ENCODE measurements around the gene GYPA.
"Not testable (repeated sequence)": the region's sequence is repeated elsewhere in the genome, so short reads cannot be mapped to it uniquely, and the experiment has no call there.

GYPA gene

GRCh38 chr4:144140594-144141295 is at the start of gene GYPA:
Gene GYPA, minus strand, starts transcription at chr4:144140718. Its CDS starts 83 bp downstream, at chr4:144140635.
- not testable (repeated sequence) for H3K4me1 Mint-ChIP-seq (ENCODE audit: low read depth); H3K4me3 Mint-ChIP-seq; H3K27ac Mint-ChIP-seq; H3K36me3 Mint-ChIP-seq (ENCODE audit: low read depth); H3K27me3 Mint-ChIP-seq; H3K9me3 Mint-ChIP-seq

GRCh38 chr4:144190009-144190408 is 49.5 kb upstream of the GYPA start:
- no peaks in the 10 kb centered on the region for H3K9me3 Mint-ChIP-seq

DNA sequence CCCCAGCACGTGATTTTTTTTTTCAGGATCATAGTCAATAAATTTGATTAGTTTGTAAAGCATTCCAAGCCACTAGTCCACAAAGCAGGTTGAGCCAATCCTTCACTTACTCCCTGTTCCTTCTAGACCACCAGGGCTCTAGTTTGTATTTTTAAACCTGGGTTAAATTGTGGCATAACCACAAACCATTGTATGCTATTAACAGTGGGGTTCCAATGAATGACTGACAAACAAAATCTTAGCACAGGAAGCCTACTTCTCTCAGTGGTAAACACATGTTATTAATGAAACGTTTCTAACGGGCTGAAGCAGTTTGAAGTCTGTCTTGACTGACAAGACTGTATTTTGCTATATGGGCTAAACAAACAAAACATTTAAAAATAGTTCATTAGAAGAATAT is 48.6 kb upstream of the GYPA start:
- Mint-ChIP-seq H3K27ac (no peak overlapping the region), H3K9me3 (no peaks in the 10 kb centered on the region), H3K4me1 (ENCODE audit: low read depth) (no peaks in the 10 kb centered on the region), H3K4me3 (no peak overlapping the region), H3K27me3 (peaks cover 6% of the 10 kb centered on the region), H3K36me3 (ENCODE audit: low read depth) (no peaks in the 10 kb centered on the region)

More at GRCh38 chr4:144190009-144190408, 49.5 kb upstream of the GYPA start:
- H3K4me1 Mint-ChIP-seq (ENCODE audit: low read depth): no peaks in the 10 kb centered on the region
- H3K27me3 Mint-ChIP-seq: peaks cover 4% of the 10 kb centered on the region
- H3K4me3 Mint-ChIP-seq: no peak overlapping the region
- no peak overlapping the region for H3K27ac Mint-ChIP-seq
- H3K36me3 Mint-ChIP-seq (ENCODE audit: low read depth): no peaks in the 10 kb centered on the region

DNA sequence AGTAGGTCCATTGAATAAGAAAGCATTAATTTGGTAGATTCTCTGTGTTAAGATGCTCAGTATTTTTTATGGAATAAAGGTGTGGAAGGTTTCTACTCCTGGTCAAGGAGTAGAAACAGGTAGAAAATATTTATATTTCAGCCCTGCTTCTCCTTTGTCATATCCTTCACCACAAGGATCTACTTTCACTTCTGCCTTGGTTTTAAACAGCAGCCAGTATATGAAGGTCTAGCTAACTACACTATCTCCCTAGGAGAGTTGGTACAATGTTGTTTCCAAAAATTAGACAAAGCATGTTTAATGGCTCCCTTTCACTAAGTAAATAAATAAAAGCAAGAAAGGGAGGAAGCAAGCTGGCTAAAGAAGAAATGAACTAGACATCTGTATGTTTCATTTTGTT is 44.6 kb upstream of the GYPA start:
- Mint-ChIP-seq H3K27ac (no peak overlapping the region), H3K4me3 (no peak overlapping the region), H3K9me3 (no peaks in the 10 kb centered on the region), H3K27me3 (peaks cover 8% of the 10 kb centered on the region), H3K4me1 (ENCODE audit: low read depth) (peaks cover 6% of the 10 kb centered on the region), H3K36me3 (ENCODE audit: low read depth) (no peaks in the 10 kb centered on the region)

DNA sequence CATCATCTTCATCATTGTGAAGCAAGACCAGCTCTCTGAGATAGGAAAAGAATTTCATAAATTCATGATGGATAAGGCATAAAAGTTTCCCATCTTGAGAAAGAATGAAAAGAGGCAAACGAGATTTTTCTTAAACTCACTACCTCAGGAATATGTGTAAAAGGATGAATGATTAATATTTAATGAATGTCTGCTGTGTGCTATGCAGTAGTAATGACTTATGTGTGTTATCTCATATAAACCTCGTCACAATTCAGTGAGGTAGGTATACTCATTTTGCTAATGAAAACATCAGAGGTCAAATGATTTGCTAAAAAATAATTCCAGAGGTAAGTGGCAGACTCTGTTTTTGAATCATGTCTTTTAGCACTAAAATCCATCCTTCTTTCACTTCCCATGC is 42.6 kb upstream of the GYPA start:
- H3K4me3 Mint-ChIP-seq: no peak overlapping the region
- no peaks in the 10 kb centered on the region for H3K36me3 Mint-ChIP-seq (ENCODE audit: low read depth)
- no peaks in the 10 kb centered on the region for H3K9me3 Mint-ChIP-seq
- H3K27me3 Mint-ChIP-seq: peaks cover 8% of the 10 kb centered on the region
- H3K4me1 Mint-ChIP-seq (ENCODE audit: low read depth): peaks cover 11% of the 10 kb centered on the region
- no peak overlapping the region for H3K27ac Mint-ChIP-seq

- H3K9me3 Mint-ChIP-seq: no peaks in the 10 kb centered on the region
- H3K4me3 Mint-ChIP-seq: no peak overlapping the region
- peaks cover 11% of the 10 kb centered on the region for H3K4me1 Mint-ChIP-seq (ENCODE audit: low read depth)
- H3K27ac Mint-ChIP-seq: no peak overlapping the region
- peaks cover 8% of the 10 kb centered on the region for H3K27me3 Mint-ChIP-seq
- H3K36me3 Mint-ChIP-seq (ENCODE audit: low read depth): no peaks in the 10 kb centered on the region
Measured at GRCh38 chr4:144181391-144181790, 40.9 kb upstream of the GYPA start.

- Mint-ChIP-seq H3K4me1 (ENCODE audit: low read depth) (peaks cover 18% of the 10 kb centered on the region), H3K36me3 (ENCODE audit: low read depth) (no peaks in the 10 kb centered on the region), H3K27ac (no peak overlapping the region), H3K9me3 (no peaks in the 10 kb centered on the region), H3K4me3 (no peak overlapping the region), H3K27me3 (peaks cover 7% of the 10 kb centered on the region)
Measured at GRCh38 chr4:144179152-144179739, 38.7 kb upstream of the GYPA start.

DNA sequence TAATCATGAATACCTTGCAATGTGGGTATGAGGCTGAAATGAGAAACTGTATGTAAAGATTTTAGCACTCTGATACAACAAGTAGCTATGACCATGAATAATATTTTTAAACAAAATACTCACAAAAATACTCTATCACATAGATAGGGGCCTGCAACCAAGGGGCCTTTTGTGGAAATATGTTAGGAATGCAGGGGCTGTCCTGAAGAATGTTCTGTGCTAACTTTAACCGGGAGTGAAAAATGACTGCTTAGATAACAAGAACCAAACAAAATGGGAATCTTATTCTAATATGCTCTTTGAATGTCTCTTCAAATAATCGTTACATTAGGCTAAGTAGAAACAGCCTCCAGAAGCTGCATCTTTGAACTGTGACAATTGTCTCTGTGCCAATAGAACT is 37.9 kb upstream of the GYPA start:
- Mint-ChIP-seq H3K27ac (no peak overlapping the region), H3K9me3 (no peaks in the 10 kb centered on the region), H3K27me3 (peaks cover 4% of the 10 kb centered on the region), H3K4me3 (no peak overlapping the region), H3K4me1 (ENCODE audit: low read depth) (peaks cover 18% of the 10 kb centered on the region), H3K36me3 (ENCODE audit: low read depth) (no peaks in the 10 kb centered on the region)

DNA sequence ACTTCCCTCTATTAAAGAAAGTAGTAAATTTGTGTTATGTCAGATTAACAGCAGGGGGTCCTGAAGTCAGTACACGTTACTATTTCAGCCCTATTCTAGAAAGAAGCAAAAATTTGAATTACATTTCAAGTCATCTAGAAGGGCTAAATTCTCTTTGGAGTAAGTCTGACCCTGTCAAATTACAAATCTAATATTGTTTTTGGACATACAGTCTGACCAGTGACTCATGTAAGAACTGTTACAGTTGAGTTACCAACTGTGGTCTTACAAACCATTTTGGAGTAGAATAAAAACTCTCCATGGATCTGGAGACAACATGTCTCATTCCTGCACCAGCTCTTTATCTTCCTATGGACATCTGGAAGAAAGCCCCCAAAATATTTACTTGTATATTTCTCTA is 36.0 kb upstream of the GYPA start:
- Mint-ChIP-seq H3K27ac (no peak overlapping the region), H3K4me1 (ENCODE audit: low read depth) (peaks cover 15% of the 10 kb centered on the region), H3K9me3 (no peaks in the 10 kb centered on the region), H3K27me3 (no peaks in the 10 kb centered on the region), H3K4me3 (no peak overlapping the region), H3K36me3 (ENCODE audit: low read depth) (no peaks in the 10 kb centered on the region)

- H3K27me3 Mint-ChIP-seq: peaks cover 8% of the 10 kb centered on the region
- H3K4me3 Mint-ChIP-seq: no peak overlapping the region
- H3K4me1 Mint-ChIP-seq (ENCODE audit: low read depth): peaks cover 12% of the 10 kb centered on the region
- H3K9me3 Mint-ChIP-seq: no peaks in the 10 kb centered on the region
- no peaks in the 10 kb centered on the region for H3K36me3 Mint-ChIP-seq (ENCODE audit: low read depth)
- H3K27ac Mint-ChIP-seq: no peak overlapping the region
Measured at GRCh38 chr4:144174401-144175067, 34.0 kb upstream of the GYPA start.

GRCh38 chr4:144171697-144172096 is 31.2 kb upstream of the GYPA start:
- Mint-ChIP-seq H3K9me3 (no peaks in the 10 kb centered on the region), H3K27ac (no peak overlapping the region), H3K4me3 (no peak overlapping the region), H3K4me1 (ENCODE audit: low read depth) (peaks cover 7% of the 10 kb centered on the region), H3K36me3 (ENCODE audit: low read depth) (no peaks in the 10 kb centered on the region), H3K27me3 (peaks cover 14% of the 10 kb centered on the region)

DNA sequence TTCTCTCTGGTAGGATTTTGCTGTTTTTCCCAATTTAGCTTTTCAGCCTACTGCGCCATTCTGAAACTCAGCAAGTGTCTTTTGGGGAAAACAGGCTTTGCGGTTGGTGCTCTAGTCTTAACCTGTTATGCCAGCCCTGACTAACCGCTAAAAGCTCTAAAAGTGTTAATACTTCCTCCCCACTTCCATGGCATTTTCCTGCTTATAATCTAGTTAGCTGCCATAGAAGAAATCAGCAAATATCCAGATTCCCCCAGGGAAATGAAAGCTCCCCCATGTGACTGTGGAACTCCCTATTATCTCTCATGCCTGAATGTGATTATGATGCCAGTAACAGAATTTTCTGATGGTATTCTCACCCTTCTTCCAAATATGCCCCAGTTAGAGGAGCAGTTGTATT is 28.7 kb upstream of the GYPA start:
- Mint-ChIP-seq H3K36me3 (ENCODE audit: low read depth) (no peaks in the 10 kb centered on the region), H3K4me1 (ENCODE audit: low read depth) (no peaks in the 10 kb centered on the region), H3K27ac (no peak overlapping the region), H3K9me3 (no peaks in the 10 kb centered on the region), H3K27me3 (peaks cover 14% of the 10 kb centered on the region), H3K4me3 (no peak overlapping the region)

- Mint-ChIP-seq H3K36me3 (ENCODE audit: low read depth) (no peaks in the 10 kb centered on the region), H3K27me3 (no peaks in the 10 kb centered on the region), H3K9me3 (no peaks in the 10 kb centered on the region), H3K4me1 (ENCODE audit: low read depth) (no peaks in the 10 kb centered on the region), H3K4me3 (no peak overlapping the region), H3K27ac (no peak overlapping the region)
Measured at GRCh38 chr4:144154044-144154443, 13.5 kb upstream of the GYPA start.

DNA sequence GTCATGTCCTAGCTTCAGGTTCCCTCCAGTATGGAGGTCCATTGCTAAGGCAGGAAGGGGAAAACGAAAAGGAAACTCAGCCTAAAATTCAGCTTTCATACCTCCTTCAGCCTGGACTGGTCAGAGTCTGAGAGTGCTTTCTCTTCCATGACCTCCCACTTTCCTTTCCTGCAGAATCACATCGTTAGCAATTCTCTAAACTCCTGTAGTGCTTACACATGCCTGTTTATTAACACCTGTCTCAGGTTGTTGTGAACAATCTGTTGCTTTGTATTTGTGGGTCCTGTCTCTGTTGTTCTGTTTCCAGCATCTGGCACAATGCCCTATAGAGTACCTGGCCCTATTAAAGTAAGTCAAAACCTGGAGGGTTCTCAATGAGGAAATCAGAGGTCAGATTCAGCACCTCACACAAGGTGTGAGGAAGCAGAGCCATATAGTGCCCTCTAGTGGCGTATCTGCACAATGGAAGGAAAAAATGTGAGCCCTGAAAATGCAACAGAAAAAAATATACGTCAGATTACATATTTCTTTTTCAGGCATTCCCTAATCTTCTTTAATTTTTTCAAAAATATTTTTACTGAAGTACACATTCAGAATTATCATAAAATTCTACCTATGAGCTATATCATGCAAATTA is 2.3 kb upstream of the GYPA start:
- not testable (repeated sequence) for H3K4me3 Mint-ChIP-seq; H3K36me3 Mint-ChIP-seq (ENCODE audit: low read depth)
- peak overlapping the region; percentile 36 for H3K27ac Mint-ChIP-seq

DNA sequence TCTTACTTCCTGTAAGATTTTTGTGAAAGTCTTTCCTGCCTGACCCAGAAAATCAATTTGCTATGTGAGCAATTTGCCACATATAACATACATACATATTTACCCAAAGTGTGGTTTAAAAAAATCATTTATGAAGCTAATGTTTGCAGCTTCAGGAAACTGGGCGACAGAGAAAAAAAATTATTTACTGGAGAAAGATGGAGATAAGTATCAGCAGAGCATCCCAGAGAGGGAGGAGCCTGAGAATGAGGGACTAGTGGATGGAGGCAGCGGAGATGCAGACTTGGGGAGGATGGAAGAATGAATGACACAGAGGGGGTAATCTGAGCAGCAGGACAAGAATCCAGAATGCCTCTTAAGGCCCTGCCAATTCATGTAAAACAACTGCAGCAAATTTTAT is 975 bp upstream of the GYPA start:
- no peak overlapping the region for H3K4me3 Mint-ChIP-seq
- H3K9me3 Mint-ChIP-seq: no peaks in the 10 kb centered on the region
- no peaks in the 10 kb centered on the region for H3K4me1 Mint-ChIP-seq (ENCODE audit: low read depth)
- peaks cover 4% of the 10 kb centered on the region for H3K27me3 Mint-ChIP-seq
- no peaks in the 10 kb centered on the region for H3K36me3 Mint-ChIP-seq (ENCODE audit: low read depth)
- no peak overlapping the region for H3K27ac Mint-ChIP-seq

More for the DNA sequence above, 2.3 kb upstream of the GYPA start:
- not testable (repeated sequence) for H3K4me1 Mint-ChIP-seq (ENCODE audit: low read depth); H3K27me3 Mint-ChIP-seq; H3K9me3 Mint-ChIP-seq
